ENCODE results near the gene RIN3. TPM values are rescaled to one million over a fixed set of nuclear protein-coding genes. Genes with fewer than 3 reads are reported as not detected.

Gene RIN3
- total RNA-seq, 1 experiment from 2014 or later = 1.5 TPM

DNA sequence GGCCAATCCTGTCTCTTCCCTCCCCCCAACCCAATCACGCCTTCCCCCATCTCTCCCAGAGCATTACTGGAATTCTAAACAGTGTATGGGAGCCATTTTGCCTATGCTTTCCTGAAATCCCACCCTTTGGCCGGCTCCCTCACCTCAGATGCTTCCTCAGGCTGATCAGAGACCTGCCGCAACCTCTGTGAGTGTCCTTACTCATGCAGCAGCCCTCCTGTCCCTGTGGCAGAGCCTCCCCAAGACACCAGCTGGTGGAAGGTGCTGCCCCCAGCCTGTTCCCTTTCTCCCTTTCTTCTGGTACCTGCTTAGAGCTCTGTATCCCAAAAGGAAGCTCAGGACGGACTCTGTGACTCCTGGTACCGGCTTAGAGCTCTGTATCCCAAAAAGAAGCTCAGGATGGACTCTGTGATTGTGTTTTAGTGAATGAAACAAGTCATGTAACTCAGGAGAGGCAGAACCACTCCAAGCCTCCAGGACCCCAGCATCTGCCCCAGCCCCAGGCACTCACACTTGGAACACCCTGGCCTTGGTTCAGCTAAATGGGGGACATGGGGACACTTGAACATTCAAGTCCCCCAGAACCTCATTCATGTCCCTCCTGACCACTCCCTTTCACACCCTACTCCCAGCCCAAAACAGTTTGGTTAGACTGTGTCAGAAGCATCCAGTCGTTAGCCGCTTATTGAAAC, 29.3 kb upstream of the RIN3 start:
- no peak overlapping the region for H4K91ac ChIP-seq (ENCODE audit: insufficient read length, low read depth, low read length)
- H3K14ac ChIP-seq (ENCODE audit: insufficient read depth, low read length) = no peak overlapping the region
- H3K4me1 ChIP-seq (ENCODE audit: insufficient read depth, low read length) = peaks cover 2% of the 10 kb centered on the region; the same call in 1 of the 2 replicates
- H3K9me3 ChIP-seq (ENCODE audit: control insufficient read depth, low read depth, low read length) = no peaks in the 10 kb centered on the region
- TF ChIP-seq CTCF (conservative IDR thresholded peaks at IDR 0.05) = no peak
- no peak overlapping the region for H2BK5ac ChIP-seq (ENCODE audit: insufficient read length, low read length)
- peak; percentile 18 for DNase-seq
- no peaks in the 10 kb centered on the region; the same call in 1 of the 2 replicates for H3K27me3 ChIP-seq (ENCODE audit: insufficient read depth, low read length)
- H3K4me1 Mint-ChIP-seq = peaks cover 12 to 19% of the 10 kb centered on the region in 2 experiments
- peaks cover 55% of the 10 kb centered on the region for H3K27me3 Mint-ChIP-seq (ENCODE audit: low read depth)
- no peak overlapping the region for H2BK120ac ChIP-seq (ENCODE audit: low read depth, low read length, poor library complexity, severe bottlenecking)
- H3K79me1 ChIP-seq (ENCODE audit: insufficient read depth, low read depth, low read length, poor library complexity, severe bottlenecking) = no peaks in the 10 kb centered on the region
- no peak overlapping the region for H3K18ac ChIP-seq (ENCODE audit: insufficient read length, low read depth, low read length)
- no peak overlapping the region for H2BK15ac ChIP-seq (ENCODE audit: low read depth, low read length)
- H4K5ac ChIP-seq (ENCODE audit: insufficient read length, low read depth, low read length) = no peak overlapping the region
- no peaks in the 10 kb centered on the region for H3K9me3 Mint-ChIP-seq
- no peak overlapping the region for H2BK12ac ChIP-seq (ENCODE audit: insufficient read length, low read depth, low read length)
- H3K4ac ChIP-seq (ENCODE audit: low read depth, low read length) = no peak overlapping the region
- H4K8ac ChIP-seq (replicated peaks; ENCODE audit: insufficient read length, low read depth, low read length) = no peak overlapping the region
- H3K9ac ChIP-seq (ENCODE audit: extremely low read depth, insufficient read length, low read length) = no peak overlapping the region
- H3K36me3 Mint-ChIP-seq (ENCODE audit: insufficient read depth in 1 of 3, low read depth in 3 of 3) = no peaks in the 10 kb centered on the region
- no peaks in the 10 kb centered on the region for H3K79me2 ChIP-seq (ENCODE audit: insufficient read depth, low read length)
- no peaks in the 10 kb centered on the region for H3K23me2 ChIP-seq (ENCODE audit: insufficient read length, low read depth, low read length, poor library complexity, severe bottlenecking)
- no peak overlapping the region for H3K27ac Mint-ChIP-seq
- no peak overlapping the region for H3K4me3 Mint-ChIP-seq
- no peak overlapping the region for H2BK20ac ChIP-seq (ENCODE audit: low read depth, low read length, poor library complexity, severe bottlenecking)
- no peaks in the 10 kb centered on the region for H4K20me1 ChIP-seq (ENCODE audit: control insufficient read depth, insufficient read depth, insufficient read length)
- no peak overlapping the region for H3K56ac ChIP-seq (ENCODE audit: insufficient read length, low read depth, low read length)
- no peak overlapping the region for H3K23ac ChIP-seq (ENCODE audit: insufficient read length, low read depth, low read length)
- H2AK5ac ChIP-seq (ENCODE audit: insufficient read length, low read length) = no peak overlapping the region
- H3K27ac ChIP-seq (ENCODE audit: insufficient read length, low read depth, low read length) = no peak overlapping the region
- H3K4me2 ChIP-seq (ENCODE audit: insufficient read depth, insufficient read length, low read length) = no peak overlapping the region
- WGBS (ENCODE audit: extremely low coverage, insufficient read length, low lambda C conversion rate) = no CpG with 5 or more reads among the region's 7 CpGs
- no peak overlapping the region for H2AFZ ChIP-seq (ENCODE audit: low read length)
- no peak overlapping the region for H3T11ph ChIP-seq (ENCODE audit: low read length)
